ENCODE data around the gene LIPC. TPM values are rescaled to one million over a fixed set of nuclear protein-coding genes. Genes with fewer than 3 reads are reported as not detected.

Gene LIPC
- total and polyA plus RNA-seq, 2 donors (not counting 3 experiments of a cell fraction or from before 2014, with no cell fraction given), result not detected

GRCh38 chr15:58501006-58501405, 69.2 kb downstream of the LIPC start:
- no peak overlapping the region for H3K4me2 ChIP-seq (ENCODE audit: insufficient read depth, low read length)
- intact Hi-C loops (cut with micrococcal nuclease) (no loop called here), dilution Hi-C loops (cut with MboI; ENCODE audit: extremely low pct_ligation_motif_present, low sequenced_read_pairs) (no loop called here)
- H3K27me3 ChIP-seq (ENCODE audit: control insufficient read depth in 2 of 2, insufficient read depth in 2 of 2, low read length in 2 of 2), result no peaks in the 10 kb centered on the region
- H3K9ac ChIP-seq (replicated peaks; ENCODE audit: extremely low read depth, insufficient read depth, low read length), result no peak overlapping the region
- H3K9me1 ChIP-seq (replicated peaks; ENCODE audit: control insufficient read depth, extremely low read depth, insufficient read depth, low read length), result no peaks in the 10 kb centered on the region
- H3K79me2 ChIP-seq (ENCODE audit: control insufficient read depth, insufficient read depth, low read length), result no peaks in the 10 kb centered on the region
- DNase-seq (ENCODE audit: low read depth, low spot score), result no peak
- ChIA-PET POLR2A (no interaction called here), CTCF (interaction anchor here (0.6 to 0.7 kb wide), 2 partner anchors 88 to 1133 kb away, joined by 3 to 4 read pairs; no protein-coding TSS in a partner anchor)
- H3K27ac ChIP-seq (ENCODE audit: insufficient read depth, low read depth, low read length), result no peak overlapping the region
- BruUV-seq (replicated peaks), result no TSS peak
- no peaks in the 10 kb centered on the region for H4K20me1 ChIP-seq (replicated peaks; ENCODE audit: control insufficient read depth, extremely low read depth, insufficient read depth, low read length)
- no peaks in the 10 kb centered on the region for H3K9me3 ChIP-seq (replicated peaks; ENCODE audit: control insufficient read depth, insufficient read depth, low read length)
- no peaks in the 10 kb centered on the region for H3K4me1 ChIP-seq (ENCODE audit: control insufficient read depth, extremely low read depth, insufficient read depth, low read length)
- H3K4me3 ChIP-seq (replicated peaks in 1 of 3; ENCODE audit: insufficient read depth in 1 of 3, low read depth in 1 of 3, low read length in 3 of 3), result no peak overlapping the region
- no peak for FAIRE-seq
- H3K36me3 ChIP-seq (ENCODE audit: control insufficient read depth in 2 of 2, extremely low read depth in 1 of 2, insufficient read depth in 2 of 2, low read length in 2 of 2), result no peaks in the 10 kb centered on the region
- H2AFZ ChIP-seq (ENCODE audit: low read depth, low read length), result no peak overlapping the region
- TF ChIP-seq MYC (IDR thresholded peaks at IDR 0.05; ENCODE audit: low read depth, low read length) (no peak), GATA2 (IDR thresholded peaks at IDR 0.05; ENCODE audit: insufficient read depth, insufficient read length, low read depth, low read length) (no peak), EZH2 (IDR thresholded peaks at IDR 0.05; ENCODE audit: borderline replicate concordance, low read depth, low read length, severe bottlenecking) (no peak), POLR2AphosphoS5 (IDR thresholded peaks at IDR 0.05; ENCODE audit: insufficient read depth, low read depth, low read length) (no peak), POLR2A (IDR thresholded peaks at IDR 0.05; ENCODE audit: low read depth, low read length) (no peak), MAX (IDR thresholded peaks at IDR 0.05; ENCODE audit: insufficient read depth, insufficient read length) (no peak), JUN (IDR thresholded peaks at IDR 0.05; ENCODE audit: borderline replicate concordance, insufficient read depth, insufficient read length, low read depth) (no peak), FOS (IDR thresholded peaks at IDR 0.05; ENCODE audit: borderline replicate concordance, insufficient read depth, low read length) (no peak)
- TF ChIP-seq, protein P1, sequence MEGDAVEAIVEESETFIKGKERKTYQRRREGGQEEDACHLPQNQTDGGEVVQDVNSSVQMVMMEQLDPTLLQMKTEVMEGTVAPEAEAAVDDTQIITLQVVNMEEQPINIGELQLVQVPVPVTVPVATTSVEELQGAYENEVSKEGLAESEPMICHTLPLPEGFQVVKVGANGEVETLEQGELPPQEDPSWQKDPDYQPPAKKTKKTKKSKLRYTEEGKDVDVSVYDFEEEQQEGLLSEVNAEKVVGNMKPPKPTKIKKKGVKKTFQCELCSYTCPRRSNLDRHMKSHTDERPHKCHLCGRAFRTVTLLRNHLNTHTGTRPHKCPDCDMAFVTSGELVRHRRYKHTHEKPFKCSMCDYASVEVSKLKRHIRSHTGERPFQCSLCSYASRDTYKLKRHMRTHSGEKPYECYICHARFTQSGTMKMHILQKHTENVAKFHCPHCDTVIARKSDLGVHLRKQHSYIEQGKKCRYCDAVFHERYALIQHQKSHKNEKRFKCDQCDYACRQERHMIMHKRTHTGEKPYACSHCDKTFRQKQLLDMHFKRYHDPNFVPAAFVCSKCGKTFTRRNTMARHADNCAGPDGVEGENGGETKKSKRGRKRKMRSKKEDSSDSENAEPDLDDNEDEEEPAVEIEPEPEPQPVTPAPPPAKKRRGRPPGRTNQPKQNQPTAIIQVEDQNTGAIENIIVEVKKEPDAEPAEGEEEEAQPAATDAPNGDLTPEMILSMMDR (IDR thresholded peaks at IDR 0.05; ENCODE audit: extremely low read depth in 1 of 2, insufficient read depth in 1 of 2, low read depth in 1 of 2, low read length in 2 of 2), result no peak

Data from endothelial cell of umbilical vein (primary cell).